Caco-2 (cell line): ENCODE data around the gene CRYGB. TPM values are rescaled to one million over a fixed set of nuclear protein-coding genes. Genes with fewer than 3 reads are reported as not detected.

Source experiments
- BruUV-seq: library from RNA; stranded (reverse); fragments of 400-500 nt; replicated peaks from 2 replicates; lab custom pipeline; 2021; lab: Mats Ljungman, UMichigan
- CTCF ChIA-PET: fragments of 300-600 bp; sonication (Branson Sonifier 250); formaldehyde crosslinking; loops from one replicate; lab custom pipeline; 2022; ENCODE audit warnings: antibody characterized with exemption; lab: Charles Lee
- POLR2A ChIA-PET: fragments of 300-600 bp; sonication (Branson Sonifier 250); formaldehyde crosslinking; loops from one replicate; lab custom pipeline; 2022; ENCODE audit warnings: antibody characterized with exemption; lab: Charles Lee
- DNase-seq, 2 experiments: peaks; one replicate each; pipeline versions ENCODE4 v3.0.0 to v3.0.0-alpha.2; 2020 to 2022
- H3K27me3 ChIP-seq: replicated peaks from 2 replicates; pipeline ENCODE4 v1.6.0; 2011; ENCODE audit warnings: low read length; ENCODE audit not compliant: control insufficient read depth, insufficient read depth
- H3K36me3 ChIP-seq: 2 replicates; pipeline ENCODE4 v1.5.1; 2011; ENCODE audit warnings: low read length; ENCODE audit not compliant: control insufficient read depth, insufficient read depth
- H3K4me1 ChIP-seq: fragments of 250-450 bp; sonication (Bioruptor Pico); 2 replicates; pipeline ENCODE4 v1.5.1; 2020; ENCODE audit warnings: mild to moderate bottlenecking
- H3K4me3 ChIP-seq: 2 replicates; pipeline ENCODE4 v1.5.1; 2011; ENCODE audit warnings: low read depth, mild to moderate bottlenecking, control low read depth, low read length
- H3K9me3 ChIP-seq: fragments of 250-450 bp; sonication (Bioruptor Pico); 2 replicates; pipeline ENCODE4 v1.5.1; 2020; ENCODE audit warnings: mild to moderate bottlenecking, moderate library complexity
- H3K27ac Mint-ChIP-seq: one replicate; pipeline ENCODE4 v1.8.0; 2022; ENCODE audit warnings: mixed read lengths; ENCODE audit not compliant: unreplicated experiment
- H3K27me3 Mint-ChIP-seq: one replicate; pipeline ENCODE4 v1.8.0; 2022; ENCODE audit warnings: mixed read lengths; ENCODE audit not compliant: insufficient read depth, unreplicated experiment
- H3K36me3 Mint-ChIP-seq: one replicate; pipeline ENCODE4 v1.8.0; 2022; ENCODE audit warnings: mild to moderate bottlenecking, mixed read lengths; ENCODE audit not compliant: insufficient read depth, unreplicated experiment
- H3K4me1 Mint-ChIP-seq: one replicate; pipeline ENCODE4 v1.8.0; 2022; ENCODE audit warnings: low read depth, mixed read lengths; ENCODE audit not compliant: unreplicated experiment
- H3K4me3 Mint-ChIP-seq: one replicate; pipeline ENCODE4 v1.8.0; 2022; ENCODE audit warnings: mild to moderate bottlenecking, moderate library complexity, mixed read lengths; ENCODE audit not compliant: unreplicated experiment
- H3K9me3 Mint-ChIP-seq: one replicate; pipeline ENCODE4 v1.8.0; 2022; ENCODE audit warnings: mixed read lengths; ENCODE audit not compliant: unreplicated experiment
- intact Hi-C: fragments of 100-400 bp; cut with micrococcal nuclease; formaldehyde crosslinking; loops from one replicate; pipeline ENCODE4 v1.10.0; 2022; ENCODE audit not compliant: unreplicated experiment
- total RNA-seq: library from RNA; stranded (reverse); gene quantifications from 2 replicates; pipeline ENCODE4 v1.2.3, GENCODE V29; 2022
- TF ChIP-seq, protein P1 (sequence below), 2 experiments: fragments of 200-600 bp in 1 of 2; IDR thresholded peaks; 1 replicate in 1 of 2; 2 replicates in 1 of 2; pipeline versions ENCODE4 v1.5.1 to v1.8.0; 2011 to 2022; ENCODE audit warnings: antibody characterized with exemption in 1 of 2, control low read depth in 1 of 2, inconsistent platforms in 1 of 2, low read depth in 1 of 2, low read length in 1 of 2, mild to moderate bottlenecking in 1 of 2, moderate library complexity in 1 of 2; ENCODE audit not compliant: insufficient read depth in 1 of 2, severe bottlenecking in 1 of 2, unreplicated experiment in 1 of 2

The CRYGB gene
- total RNA-seq, 1 experiment from 2014 or later, result not detected

DNA sequence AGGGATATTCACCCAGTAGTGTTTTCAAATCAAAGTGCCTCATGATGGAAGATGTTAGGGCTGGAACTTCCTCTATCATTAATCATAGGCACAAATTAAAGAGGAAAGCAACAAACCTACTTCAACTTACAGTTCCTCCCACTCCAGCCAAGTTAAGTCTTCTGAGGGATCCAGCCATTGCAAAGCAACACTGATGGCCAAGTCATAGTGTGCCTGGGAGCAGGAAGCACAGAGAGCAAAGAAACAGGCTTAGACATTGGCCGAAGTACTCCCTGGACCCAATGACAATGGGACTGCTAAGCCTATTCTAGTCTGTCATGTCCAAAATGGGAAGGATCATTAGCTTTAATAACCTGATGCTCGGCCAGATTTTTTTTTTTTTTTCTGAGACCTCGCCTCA, 36.9 kb upstream of the CRYGB start:
- H3K27me3 Mint-ChIP-seq, result no peaks in the 10 kb centered on the region
- TF ChIP-seq, protein P1, sequence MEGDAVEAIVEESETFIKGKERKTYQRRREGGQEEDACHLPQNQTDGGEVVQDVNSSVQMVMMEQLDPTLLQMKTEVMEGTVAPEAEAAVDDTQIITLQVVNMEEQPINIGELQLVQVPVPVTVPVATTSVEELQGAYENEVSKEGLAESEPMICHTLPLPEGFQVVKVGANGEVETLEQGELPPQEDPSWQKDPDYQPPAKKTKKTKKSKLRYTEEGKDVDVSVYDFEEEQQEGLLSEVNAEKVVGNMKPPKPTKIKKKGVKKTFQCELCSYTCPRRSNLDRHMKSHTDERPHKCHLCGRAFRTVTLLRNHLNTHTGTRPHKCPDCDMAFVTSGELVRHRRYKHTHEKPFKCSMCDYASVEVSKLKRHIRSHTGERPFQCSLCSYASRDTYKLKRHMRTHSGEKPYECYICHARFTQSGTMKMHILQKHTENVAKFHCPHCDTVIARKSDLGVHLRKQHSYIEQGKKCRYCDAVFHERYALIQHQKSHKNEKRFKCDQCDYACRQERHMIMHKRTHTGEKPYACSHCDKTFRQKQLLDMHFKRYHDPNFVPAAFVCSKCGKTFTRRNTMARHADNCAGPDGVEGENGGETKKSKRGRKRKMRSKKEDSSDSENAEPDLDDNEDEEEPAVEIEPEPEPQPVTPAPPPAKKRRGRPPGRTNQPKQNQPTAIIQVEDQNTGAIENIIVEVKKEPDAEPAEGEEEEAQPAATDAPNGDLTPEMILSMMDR (IDR thresholded peaks at IDR 0.05; ENCODE audit: insufficient read depth in 1 of 2, low read depth in 1 of 2, low read length in 1 of 2, severe bottlenecking in 1 of 2, unreplicated experiment in 1 of 2), result no peak
- no peak overlapping the region for H3K4me3 Mint-ChIP-seq
- Histone ChIP-seq H3K27me3 (no peaks in the 10 kb centered on the region), H3K36me3 (no peaks in the 10 kb centered on the region), H3K4me1 (peaks cover 13% of the 10 kb centered on the region), H3K9me3 (no peaks in the 10 kb centered on the region), H3K4me3 (no peak overlapping the region)
- no TSS peak for BruUV-seq
- intact Hi-C loops, result no loop called here
- peaks cover 7% of the 10 kb centered on the region for H3K4me1 Mint-ChIP-seq
- DNase-seq, result no peak
- CTCF ChIA-PET, result no interaction called here
- no peak overlapping the region for H3K27ac Mint-ChIP-seq
- H3K9me3 Mint-ChIP-seq, result no peaks in the 10 kb centered on the region
- POLR2A ChIA-PET, result no interaction called here
- no peaks in the 10 kb centered on the region for H3K36me3 Mint-ChIP-seq

DNA sequence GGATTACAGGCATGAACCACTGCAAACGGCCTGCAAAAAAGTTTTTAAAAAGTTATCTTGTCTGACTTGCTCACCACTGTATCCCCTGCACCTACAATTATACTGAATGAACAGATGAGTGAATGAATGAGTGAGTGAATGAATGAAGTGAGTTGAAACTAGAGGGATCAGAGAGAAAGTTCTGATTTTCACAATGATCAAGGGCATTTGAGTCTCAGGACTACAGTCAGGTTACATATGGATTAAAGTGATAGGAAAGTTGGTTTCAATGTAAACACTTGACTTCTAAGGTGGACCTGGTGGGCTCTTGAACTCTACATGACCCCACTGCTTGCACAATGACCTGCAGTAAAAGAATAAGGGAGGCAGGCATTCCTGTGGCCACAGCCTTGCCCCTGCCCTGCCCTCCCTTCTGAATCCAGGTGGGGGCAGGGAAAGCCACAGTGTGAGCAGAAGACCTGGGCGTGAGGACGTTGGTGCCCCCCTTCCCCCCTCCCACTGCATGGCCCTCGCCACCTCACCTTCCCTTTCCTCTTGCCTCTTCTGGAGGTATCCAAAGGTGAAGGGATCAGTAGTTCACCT, 33.2 kb upstream of the CRYGB start:
- H3K4me1 ChIP-seq, result peaks cover 16% of the 10 kb centered on the region
- intact Hi-C loops, result loop anchor here (1.0 to 10.0 kb wide), 2 partner anchors 76 to 156 kb away; partner anchors contain the start of gene IDH1
- Mint-ChIP-seq H3K4me3 (no peak overlapping the region), H3K9me3 (no peaks in the 10 kb centered on the region), H3K4me1 (peaks cover 7% of the 10 kb centered on the region), H3K27me3 (no peaks in the 10 kb centered on the region), H3K27ac (no peak overlapping the region), H3K36me3 (no peaks in the 10 kb centered on the region)
- DNase-seq, result peak; percentile 39 to 75
- ChIA-PET CTCF (interaction anchor here (1.0 kb wide), 1 partner anchor 69 kb away, joined by 3 read pairs; no protein-coding TSS in a partner anchor), POLR2A (no interaction called here)
- BruUV-seq, result no TSS peak
- no peaks in the 10 kb centered on the region for H3K36me3 ChIP-seq
- TF ChIP-seq, protein P1 (IDR thresholded peaks at IDR 0.05; ENCODE audit: insufficient read depth in 1 of 2, low read depth in 1 of 2, low read length in 1 of 2, severe bottlenecking in 1 of 2, unreplicated experiment in 1 of 2), result no peak
- no peak overlapping the region for H3K4me3 ChIP-seq
- no peaks in the 10 kb centered on the region for H3K27me3 ChIP-seq
- H3K9me3 ChIP-seq, result no peaks in the 10 kb centered on the region

DNA sequence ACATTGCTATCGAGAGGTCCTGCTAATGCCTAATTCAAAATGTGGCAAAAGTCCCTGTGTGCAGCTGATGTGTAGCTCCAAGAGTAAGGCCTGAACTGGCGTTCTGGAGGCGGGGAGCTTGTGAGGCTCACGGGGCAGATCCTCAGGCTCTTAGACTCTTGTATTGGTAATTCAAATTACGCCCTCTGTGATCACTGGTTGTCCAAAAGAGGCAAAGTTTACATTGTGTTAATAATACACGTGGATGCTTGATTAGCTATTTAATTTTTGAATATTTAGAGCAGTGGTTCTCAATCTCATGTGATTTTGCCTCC, 29.8 kb upstream of the CRYGB start:
- Mint-ChIP-seq H3K27ac (no peak overlapping the region), H3K36me3 (no peaks in the 10 kb centered on the region), H3K27me3 (no peaks in the 10 kb centered on the region), H3K4me1 (peaks cover 7% of the 10 kb centered on the region), H3K4me3 (no peak overlapping the region), H3K9me3 (no peaks in the 10 kb centered on the region)
- BruUV-seq, result no TSS peak
- Histone ChIP-seq H3K27me3 (no peaks in the 10 kb centered on the region), H3K4me1 (peaks cover 16% of the 10 kb centered on the region), H3K36me3 (no peaks in the 10 kb centered on the region), H3K4me3 (no peak overlapping the region), H3K9me3 (no peaks in the 10 kb centered on the region)
- POLR2A ChIA-PET, result no interaction called here
- intact Hi-C loops, result loop anchor here (1.0 to 10.0 kb wide), 4 partner anchors 65 to 159 kb away; partner anchors contain the start of gene IDH1
- CTCF ChIA-PET, result interaction anchor here (1.0 to 2.8 kb wide), 8 partner anchors 33 to 79 kb away, joined by 3 to 27 read pairs (median 6); partner anchors contain the start of gene IDH1
- no peak for DNase-seq
- TF ChIP-seq, protein P1 (IDR thresholded peaks at IDR 0.05; ENCODE audit: insufficient read depth in 1 of 2, low read depth in 1 of 2, low read length in 1 of 2, severe bottlenecking in 1 of 2, unreplicated experiment in 1 of 2), result no peak
